ENCODE measurements around the gene ARID5B.

ARID5B gene

DNA sequence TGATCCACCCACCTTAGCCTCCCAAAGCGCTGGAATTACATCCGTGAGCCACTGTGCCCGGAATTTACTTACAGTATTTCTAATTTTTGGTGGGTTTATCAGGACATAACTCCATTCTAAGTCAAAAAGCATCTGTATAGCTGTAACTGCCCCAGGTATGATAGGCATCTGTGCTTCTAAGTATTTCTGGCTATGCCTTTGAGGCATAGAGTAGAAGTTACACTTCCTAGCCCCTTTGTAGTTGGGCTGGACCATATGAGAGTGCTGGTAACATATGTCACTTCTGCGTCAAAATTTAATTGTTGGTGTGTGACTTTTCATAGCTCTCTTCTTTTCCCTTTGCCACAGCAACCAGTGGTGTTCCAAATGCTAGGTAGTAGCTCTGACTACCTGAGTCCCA lies 213.8 kb downstream of the ARID5B start:
- no peaks in the 10 kb centered on the region for H3K9me3 ChIP-seq (ENCODE audit: control insufficient read depth, insufficient read depth, low read length)
- H3K27ac ChIP-seq (ENCODE audit: low read depth, low read length): no peak overlapping the region
- no peak overlapping the region for H3K4me3 ChIP-seq (ENCODE audit: low read depth, low read length)
- no peaks in the 10 kb centered on the region for H3K27me3 ChIP-seq (ENCODE audit: control insufficient read depth, insufficient read depth, low read length)
- no peaks in the 10 kb centered on the region for H3K36me3 ChIP-seq (ENCODE audit: control insufficient read depth, insufficient read depth, low read length)
- H3K9ac ChIP-seq (ENCODE audit: low read depth, low read length): no peak overlapping the region
- no peaks in the 10 kb centered on the region for H3K4me1 ChIP-seq (ENCODE audit: control insufficient read depth, insufficient read depth, low read length)

DNA sequence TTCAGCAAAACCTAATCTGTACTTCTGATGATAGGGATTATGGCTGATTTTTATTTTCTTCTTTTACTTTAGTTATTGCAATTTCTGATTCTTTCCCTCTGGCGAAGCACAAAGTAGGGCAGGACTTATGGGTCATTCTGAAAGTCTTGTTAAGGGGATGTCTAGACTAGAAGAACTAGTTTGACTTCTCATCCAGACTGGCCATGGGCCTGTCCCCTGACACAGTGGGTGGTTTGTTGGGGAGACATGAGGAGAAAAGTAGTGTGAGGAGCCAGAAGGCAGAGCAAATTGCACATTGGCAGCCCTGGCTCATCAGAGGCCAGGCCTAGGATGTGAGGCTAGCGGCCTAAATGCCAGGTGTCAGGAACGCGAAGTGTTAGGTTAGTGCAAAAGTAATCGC lies 214.3 kb downstream of the ARID5B start:
- H3K4me1 ChIP-seq (ENCODE audit: control insufficient read depth, insufficient read depth, low read length): no peaks in the 10 kb centered on the region
- H3K4me3 ChIP-seq (ENCODE audit: low read depth, low read length): no peak overlapping the region
- H3K9ac ChIP-seq (ENCODE audit: low read depth, low read length): no peak overlapping the region
- no peaks in the 10 kb centered on the region for H3K36me3 ChIP-seq (ENCODE audit: control insufficient read depth, insufficient read depth, low read length)
- no peak overlapping the region for H3K27ac ChIP-seq (ENCODE audit: low read depth, low read length)
- H3K27me3 ChIP-seq (ENCODE audit: control insufficient read depth, insufficient read depth, low read length): no peaks in the 10 kb centered on the region
- H3K9me3 ChIP-seq (ENCODE audit: control insufficient read depth, insufficient read depth, low read length): no peaks in the 10 kb centered on the region

DNA sequence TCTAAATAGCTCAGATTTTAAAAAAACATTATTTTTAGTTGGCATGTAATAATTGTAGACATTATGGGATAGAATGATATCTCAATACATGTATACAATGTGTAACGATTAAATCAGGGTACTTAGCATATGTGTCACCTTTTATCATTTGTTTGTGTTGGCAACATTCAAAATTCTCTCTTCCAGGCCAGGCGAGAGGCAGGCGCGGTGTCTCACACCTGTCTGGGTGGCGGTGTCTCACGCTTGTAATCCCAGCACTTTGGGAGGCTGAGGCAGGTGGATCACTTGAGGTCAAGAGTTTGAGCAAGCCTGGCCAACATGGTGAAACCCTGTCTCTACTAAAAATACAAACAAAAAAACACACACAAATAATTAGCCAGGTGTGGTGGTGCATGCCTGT lies 215.4 kb downstream of the ARID5B start:
- Histone ChIP-seq H3K4me3 (ENCODE audit: low read depth, low read length) (no peak overlapping the region), H3K27me3 (ENCODE audit: control insufficient read depth, insufficient read depth, low read length) (no peaks in the 10 kb centered on the region), H3K9me3 (ENCODE audit: control insufficient read depth, insufficient read depth, low read length) (no peaks in the 10 kb centered on the region), H3K27ac (ENCODE audit: low read depth, low read length) (no peak overlapping the region), H3K4me1 (ENCODE audit: control insufficient read depth, insufficient read depth, low read length) (no peaks in the 10 kb centered on the region), H3K36me3 (ENCODE audit: control insufficient read depth, insufficient read depth, low read length) (no peaks in the 10 kb centered on the region), H3K9ac (ENCODE audit: low read depth, low read length) (no peak overlapping the region)

DNA sequence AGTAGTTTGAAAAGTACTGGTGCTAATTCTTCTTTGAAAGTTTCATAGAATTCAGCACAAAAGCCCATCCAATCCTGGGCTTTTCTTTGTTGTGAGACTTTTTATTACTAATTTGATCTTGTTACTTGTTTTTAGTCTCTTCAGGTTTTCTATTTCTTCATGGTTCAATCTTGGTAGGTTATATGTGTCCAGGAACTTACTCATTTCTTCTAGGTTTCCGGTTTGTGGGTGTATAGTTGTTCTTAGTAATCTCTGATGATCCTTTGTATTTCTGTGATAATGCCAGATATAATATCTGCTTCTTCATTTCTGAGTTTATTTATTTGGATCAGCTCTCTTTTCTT lies 219.7 kb downstream of the ARID5B start:
- Histone ChIP-seq H3K4me1 (ENCODE audit: control insufficient read depth, insufficient read depth, low read length) (no peaks in the 10 kb centered on the region), H3K9ac (ENCODE audit: low read depth, low read length) (no peak overlapping the region), H3K36me3 (ENCODE audit: control insufficient read depth, insufficient read depth, low read length) (no peaks in the 10 kb centered on the region), H3K27ac (ENCODE audit: low read depth, low read length) (no peak overlapping the region), H3K9me3 (ENCODE audit: control insufficient read depth, insufficient read depth, low read length) (no peaks in the 10 kb centered on the region), H3K4me3 (ENCODE audit: low read depth, low read length) (no peak overlapping the region), H3K27me3 (ENCODE audit: control insufficient read depth, insufficient read depth, low read length) (no peaks in the 10 kb centered on the region)

DNA sequence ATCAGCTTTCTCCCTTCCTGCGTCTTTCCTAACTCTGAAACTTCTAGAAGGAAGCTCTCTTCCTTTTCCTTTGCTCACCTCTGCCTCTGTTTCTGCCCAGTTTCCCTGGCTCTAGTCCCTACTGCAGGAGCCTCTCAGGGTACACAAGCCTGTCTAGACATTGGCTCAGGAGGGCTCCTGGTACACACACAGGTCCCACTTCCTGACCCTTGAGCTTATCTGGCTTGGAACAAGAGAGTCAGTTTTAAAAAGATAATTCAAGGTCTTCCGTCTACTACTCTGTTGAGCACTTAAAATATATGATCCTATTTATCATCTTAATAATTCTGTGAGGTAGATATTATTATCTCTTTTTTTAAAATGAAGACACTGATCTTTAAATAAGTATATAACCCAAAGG lies 226.5 kb downstream of the ARID5B start:
- no peaks in the 10 kb centered on the region for H3K36me3 ChIP-seq (ENCODE audit: control insufficient read depth, insufficient read depth, low read length)
- no peak overlapping the region for H3K27ac ChIP-seq (ENCODE audit: low read depth, low read length)
- no peak overlapping the region for H3K9ac ChIP-seq (ENCODE audit: low read depth, low read length)
- H3K4me1 ChIP-seq (ENCODE audit: control insufficient read depth, insufficient read depth, low read length): no peaks in the 10 kb centered on the region
- peaks cover 3% of the 10 kb centered on the region; the same call in 1 of the 2 replicates for H3K9me3 ChIP-seq (ENCODE audit: control insufficient read depth, insufficient read depth, low read length)
- H3K4me3 ChIP-seq (ENCODE audit: low read depth, low read length): no peak overlapping the region
- no peaks in the 10 kb centered on the region for H3K27me3 ChIP-seq (ENCODE audit: control insufficient read depth, insufficient read depth, low read length)

DNA sequence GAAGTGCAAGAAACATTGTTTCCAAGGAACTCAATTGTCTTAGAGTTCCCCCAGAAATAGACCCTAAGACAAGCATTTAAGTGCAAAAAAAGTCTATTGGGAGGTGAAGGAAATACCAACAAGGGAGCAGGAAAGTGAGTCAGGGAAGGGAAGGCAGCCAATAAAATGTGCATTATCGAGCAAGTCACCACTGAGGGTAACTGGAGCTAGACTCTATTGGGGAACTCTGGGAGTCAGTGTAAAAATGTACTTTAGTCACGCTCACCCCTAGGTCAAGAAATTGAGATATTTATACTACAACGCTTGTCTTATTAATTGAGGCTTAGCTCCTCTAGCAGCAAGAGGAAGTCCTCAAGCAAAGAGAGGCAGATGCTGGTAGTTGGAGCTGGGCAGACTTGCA lies 229.4 kb downstream of the ARID5B start:
- no peaks in the 10 kb centered on the region for H3K4me1 ChIP-seq (ENCODE audit: control insufficient read depth, insufficient read depth, low read length)
- H3K9me3 ChIP-seq (ENCODE audit: control insufficient read depth, insufficient read depth, low read length): peaks cover 3% of the 10 kb centered on the region; the same call in 1 of the 2 replicates
- H3K27me3 ChIP-seq (ENCODE audit: control insufficient read depth, insufficient read depth, low read length): no peaks in the 10 kb centered on the region
- H3K4me3 ChIP-seq (ENCODE audit: low read depth, low read length): no peak overlapping the region
- no peaks in the 10 kb centered on the region for H3K36me3 ChIP-seq (ENCODE audit: control insufficient read depth, insufficient read depth, low read length)
- no peak overlapping the region for H3K9ac ChIP-seq (ENCODE audit: low read depth, low read length)
- H3K27ac ChIP-seq (ENCODE audit: low read depth, low read length): no peak overlapping the region

DNA sequence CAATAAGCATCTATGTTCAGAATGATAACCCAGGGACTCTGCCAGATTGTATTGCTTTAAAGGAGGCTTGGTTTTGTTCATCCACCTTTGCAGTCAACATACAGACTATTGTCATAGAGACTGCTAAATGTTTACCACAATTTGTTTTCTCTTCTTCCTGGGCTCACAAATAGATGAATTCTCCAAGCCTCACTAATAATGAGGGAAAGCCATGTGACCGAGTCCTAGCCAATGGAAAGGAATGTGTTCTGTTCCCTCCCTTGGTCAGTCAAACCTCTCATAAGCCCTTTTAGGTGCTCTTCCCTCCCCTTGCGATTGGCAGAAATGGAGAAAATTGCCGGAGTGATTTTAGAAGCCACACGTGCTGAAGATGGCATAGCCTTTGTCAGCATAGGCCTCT lies 230.2 kb downstream of the ARID5B start:
- H3K27me3 ChIP-seq (ENCODE audit: control insufficient read depth, insufficient read depth, low read length): no peaks in the 10 kb centered on the region
- no peak overlapping the region for H3K27ac ChIP-seq (ENCODE audit: low read depth, low read length)
- H3K9ac ChIP-seq (ENCODE audit: low read depth, low read length): no peak overlapping the region
- no peaks in the 10 kb centered on the region for H3K36me3 ChIP-seq (ENCODE audit: control insufficient read depth, insufficient read depth, low read length)
- H3K4me3 ChIP-seq (ENCODE audit: low read depth, low read length): no peak overlapping the region
- peaks cover 3% of the 10 kb centered on the region; the same call in 1 of the 2 replicates for H3K9me3 ChIP-seq (ENCODE audit: control insufficient read depth, insufficient read depth, low read length)
- no peaks in the 10 kb centered on the region for H3K4me1 ChIP-seq (ENCODE audit: control insufficient read depth, insufficient read depth, low read length)

DNA sequence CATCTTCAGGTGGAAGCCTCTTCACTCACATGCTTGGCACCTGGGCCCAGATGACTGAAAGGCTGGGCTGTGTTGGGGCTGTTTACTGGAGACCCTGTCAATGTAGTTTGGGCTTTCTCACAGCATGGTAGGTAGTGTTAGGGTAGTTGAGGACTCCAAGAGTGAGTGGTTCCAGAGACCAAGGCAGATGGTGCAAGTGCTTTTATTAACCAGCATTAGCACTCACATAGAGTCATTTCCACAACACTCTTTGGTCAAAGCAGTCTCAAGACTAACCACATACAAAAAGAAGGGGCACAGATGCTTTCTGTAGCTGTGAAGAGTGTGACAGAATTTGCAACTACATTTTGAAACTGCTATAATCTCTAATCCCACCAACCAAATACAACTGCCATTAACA lies 232.1 kb downstream of the ARID5B start:
- H3K9ac ChIP-seq (ENCODE audit: low read depth, low read length): no peak overlapping the region
- no peaks in the 10 kb centered on the region for H3K36me3 ChIP-seq (ENCODE audit: control insufficient read depth, insufficient read depth, low read length)
- no peaks in the 10 kb centered on the region for H3K4me1 ChIP-seq (ENCODE audit: control insufficient read depth, insufficient read depth, low read length)
- peaks cover 3% of the 10 kb centered on the region; the same call in 1 of the 2 replicates for H3K9me3 ChIP-seq (ENCODE audit: control insufficient read depth, insufficient read depth, low read length)
- no peak overlapping the region for H3K27ac ChIP-seq (ENCODE audit: low read depth, low read length)
- H3K4me3 ChIP-seq (ENCODE audit: low read depth, low read length): no peak overlapping the region
- H3K27me3 ChIP-seq (ENCODE audit: control insufficient read depth, insufficient read depth, low read length): no peaks in the 10 kb centered on the region

DNA sequence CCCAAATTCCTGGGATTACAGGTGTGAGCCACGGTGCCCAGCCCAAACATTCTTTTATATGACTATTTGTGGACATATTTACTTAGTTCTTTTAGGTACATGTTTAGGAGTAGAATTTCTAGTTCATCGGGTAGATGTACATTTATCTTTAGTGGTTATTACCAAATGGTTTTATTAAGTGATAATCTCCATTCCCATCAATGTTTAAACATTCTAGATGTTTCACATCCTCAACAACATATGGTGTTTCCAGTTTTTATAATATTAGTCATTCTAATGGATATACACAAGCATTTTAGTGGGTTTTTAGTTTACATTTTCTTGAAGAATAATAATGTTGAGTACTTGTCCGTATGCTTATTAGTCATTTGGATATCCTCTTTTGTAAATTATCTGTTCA lies 235.4 kb downstream of the ARID5B start:
- Histone ChIP-seq H3K36me3 (ENCODE audit: control insufficient read depth, insufficient read depth, low read length) (no peaks in the 10 kb centered on the region), H3K4me3 (ENCODE audit: low read depth, low read length) (no peak overlapping the region), H3K9ac (ENCODE audit: low read depth, low read length) (no peak overlapping the region), H3K27ac (ENCODE audit: low read depth, low read length) (no peak overlapping the region), H3K27me3 (ENCODE audit: control insufficient read depth, insufficient read depth, low read length) (no peaks in the 10 kb centered on the region), H3K9me3 (ENCODE audit: control insufficient read depth, insufficient read depth, low read length) (no peaks in the 10 kb centered on the region), H3K4me1 (ENCODE audit: control insufficient read depth, insufficient read depth, low read length) (no peaks in the 10 kb centered on the region)
